HG03060 (cell line): ENCODE data around the gene SLC12A9.

Experiments used
- ATAC-seq: cut with Tn5 transposase; IDR thresholded peaks from one replicate; pipeline ENCODE4 v1.9.1; 2021; ENCODE audit warnings: low read depth, moderate number of reproducible peaks; ENCODE audit not compliant: unreplicated experiment

Gene SLC12A9

DNA sequence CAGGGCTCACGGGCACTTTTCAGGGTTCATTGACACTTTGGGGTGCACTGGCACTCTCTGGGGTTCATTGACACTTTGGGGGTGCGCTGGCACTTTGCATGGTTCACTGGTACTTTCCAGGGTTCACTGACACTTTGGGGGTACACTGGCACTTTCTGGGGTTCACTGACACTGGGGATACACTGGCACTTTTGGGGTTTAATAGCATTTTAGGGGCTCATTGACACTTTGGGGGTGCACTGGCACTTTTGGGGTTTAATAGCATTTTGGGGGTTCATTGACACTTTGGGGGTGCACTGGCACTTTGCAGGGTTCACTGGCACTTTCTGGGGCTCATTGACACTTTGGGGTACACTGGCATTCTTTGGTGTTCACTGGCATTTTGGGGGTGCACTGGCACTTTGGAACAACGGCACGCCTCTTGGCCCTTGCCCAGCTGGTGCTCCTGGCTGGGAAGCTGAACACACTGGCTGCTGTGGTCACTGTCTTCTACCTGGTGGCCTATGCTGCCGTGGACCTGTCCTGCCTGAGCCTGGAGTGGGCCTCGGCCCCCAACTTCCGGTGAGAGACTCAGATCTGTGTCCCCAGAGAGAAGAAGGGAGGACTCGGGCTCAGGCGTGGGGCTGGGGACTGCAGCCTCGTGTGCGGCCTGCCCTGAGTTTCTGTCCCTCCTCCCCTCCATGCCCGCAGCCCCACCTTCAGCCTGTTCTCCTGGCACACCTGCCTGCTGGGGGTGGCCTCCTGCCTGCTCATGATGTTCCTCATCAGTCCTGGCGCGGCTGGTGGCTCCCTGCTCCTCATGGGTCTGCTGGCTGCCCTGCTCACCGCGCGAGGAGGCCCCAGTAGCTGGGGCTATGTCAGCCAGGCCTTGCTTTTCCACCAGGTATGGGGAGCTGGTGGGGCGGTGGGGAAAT, 8.4 kb downstream of the SLC12A9 start:
- ATAC-seq: no peak

DNA sequence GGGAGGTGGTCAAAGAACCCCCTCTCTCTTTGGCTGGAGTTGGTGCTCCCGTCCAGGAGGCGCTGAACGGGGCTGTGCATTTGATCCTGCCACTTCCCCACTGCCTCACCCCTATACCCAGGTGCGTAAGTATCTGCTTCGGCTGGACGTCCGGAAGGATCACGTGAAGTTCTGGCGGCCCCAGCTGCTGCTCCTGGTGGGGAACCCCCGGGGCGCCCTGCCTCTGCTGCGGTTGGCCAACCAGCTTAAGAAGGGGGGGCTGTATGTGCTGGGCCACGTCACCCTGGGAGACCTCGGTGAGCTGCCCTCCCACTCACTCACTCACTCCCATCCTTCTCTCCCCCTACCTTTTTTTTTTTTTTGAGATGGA, 9.1 kb downstream of the SLC12A9 start:
- no peak for ATAC-seq

DNA sequence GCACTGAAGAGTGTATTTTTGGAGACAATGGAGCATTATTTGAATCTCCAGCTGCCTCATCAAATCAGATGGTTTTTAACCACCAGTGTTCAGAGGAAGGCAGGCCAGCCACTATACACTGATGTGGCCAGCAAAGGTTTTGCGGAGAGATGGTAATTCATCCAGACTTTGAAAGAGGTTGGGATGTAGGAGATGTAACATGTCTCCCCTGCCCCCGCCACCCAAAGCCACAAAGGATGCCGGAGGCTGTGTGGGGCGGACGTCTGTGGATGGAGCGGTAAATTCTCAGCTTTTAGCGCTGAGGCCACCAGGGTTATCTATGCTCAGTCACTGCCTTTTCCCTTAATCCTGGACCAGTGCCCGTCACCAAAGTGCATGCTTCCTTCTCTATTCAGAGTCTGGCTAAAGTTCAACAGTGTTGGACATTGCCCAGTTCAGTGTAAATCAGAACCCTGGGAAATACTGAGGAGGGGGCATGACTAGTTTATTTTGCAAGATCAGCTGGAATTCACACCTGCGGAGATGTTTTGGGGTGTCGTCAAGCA, 11.0 kb downstream of the SLC12A9 start:
- ATAC-seq: no peak

DNA sequence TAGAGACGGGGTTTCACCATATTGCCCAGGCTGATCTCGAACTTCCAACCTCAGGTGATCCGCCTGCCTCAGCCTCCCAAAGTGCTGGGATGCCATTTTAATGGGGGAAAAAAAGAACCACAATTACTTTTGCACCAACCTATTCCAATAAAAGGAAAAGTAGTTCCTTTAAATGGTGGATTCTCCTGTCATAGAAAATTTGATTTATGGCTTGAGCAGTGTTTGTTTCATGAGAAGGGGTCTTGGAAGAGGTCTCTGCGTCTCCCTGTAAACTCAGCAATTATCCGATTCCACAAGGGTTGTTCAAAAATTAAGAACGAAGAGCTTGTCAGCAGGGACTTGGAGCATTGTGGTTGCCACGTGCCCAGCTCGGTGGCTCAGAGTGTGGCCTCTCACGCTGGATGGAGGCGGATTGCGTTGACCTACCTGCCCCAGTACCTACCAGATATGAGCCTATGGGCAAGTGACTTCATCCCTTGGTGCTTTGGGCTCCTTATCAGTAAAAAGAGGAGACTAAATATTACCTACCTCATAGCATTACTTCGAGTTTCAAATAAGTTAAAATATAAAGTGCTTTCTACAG, 11.8 kb downstream of the SLC12A9 start:
- ATAC-seq: no peak

DNA sequence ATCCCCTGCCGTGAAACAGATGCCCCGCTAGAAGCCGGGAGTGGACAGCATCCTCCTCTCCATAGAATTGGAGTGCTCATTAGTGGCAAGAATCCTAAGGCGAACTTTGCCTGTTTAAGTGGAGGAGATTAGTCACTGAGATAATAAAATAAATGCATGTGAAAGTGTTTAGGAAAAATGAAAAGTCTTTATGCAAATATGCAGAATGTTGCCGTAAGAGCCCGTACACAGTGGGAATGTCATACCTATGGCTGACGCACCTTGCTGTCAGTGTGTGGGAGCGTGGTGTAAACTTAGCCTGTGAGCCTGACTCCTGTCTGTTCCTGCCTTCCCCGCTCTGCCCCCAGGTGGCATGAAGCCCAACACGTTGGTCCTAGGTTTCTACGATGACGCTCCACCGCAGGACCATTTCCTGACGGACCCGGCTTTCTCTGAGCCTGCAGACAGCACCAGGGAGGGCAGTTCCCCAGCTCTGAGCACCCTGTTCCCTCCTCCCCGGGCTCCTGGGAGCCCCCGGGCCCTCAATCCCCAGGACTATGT, 12.9 kb downstream of the SLC12A9 start:
- ATAC-seq: no peak

DNA sequence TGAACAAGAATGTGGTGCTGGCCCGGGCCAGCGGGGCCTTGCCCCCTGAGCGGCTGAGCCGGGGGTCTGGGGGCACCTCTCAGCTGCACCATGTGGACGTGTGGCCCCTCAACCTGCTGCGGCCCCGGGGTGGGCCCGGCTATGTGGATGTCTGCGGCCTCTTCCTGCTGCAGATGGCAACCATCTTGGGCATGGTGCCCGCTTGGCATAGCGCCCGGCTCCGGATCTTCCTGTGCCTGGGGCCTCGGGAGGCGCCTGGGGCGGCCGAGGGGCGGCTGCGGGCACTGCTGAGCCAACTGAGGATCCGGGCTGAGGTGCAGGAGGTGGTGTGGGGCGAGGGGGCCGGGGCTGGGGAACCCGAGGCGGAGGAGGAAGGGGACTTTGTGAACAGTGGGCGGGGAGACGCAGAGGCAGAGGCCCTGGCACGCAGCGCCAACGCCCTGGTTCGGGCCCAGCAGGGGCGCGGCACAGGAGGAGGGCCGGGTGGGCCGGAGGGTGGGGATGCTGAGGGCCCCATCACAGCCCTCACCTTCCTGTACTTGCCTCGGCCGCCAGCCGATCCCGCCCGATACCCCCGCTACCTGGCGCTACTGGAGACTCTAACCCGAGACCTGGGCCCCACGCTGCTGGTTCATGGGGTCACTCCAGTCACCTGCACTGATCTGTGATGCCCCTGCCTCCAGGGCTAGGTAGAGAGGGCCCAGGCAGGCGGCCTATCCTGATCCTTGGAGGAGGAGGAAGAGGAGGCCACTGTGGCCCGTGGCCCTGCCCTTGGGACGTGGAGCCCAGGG, 13.6 kb downstream of the SLC12A9 start:
- ATAC-seq: no peak

DNA sequence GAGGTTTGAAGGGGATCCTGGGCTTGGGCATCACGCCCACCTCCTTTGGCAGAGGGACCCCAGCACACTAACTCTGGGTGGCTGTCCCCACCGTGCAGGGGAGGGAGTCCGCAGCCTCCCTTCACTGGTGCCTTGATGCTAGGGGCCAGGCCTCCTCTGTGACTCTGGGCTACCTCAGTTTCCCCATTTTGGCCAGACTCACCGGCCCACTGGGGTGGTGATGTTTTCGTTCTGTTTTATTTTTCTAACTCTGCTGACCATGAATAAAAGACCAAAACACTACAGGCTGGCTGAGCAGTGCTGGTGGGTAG, 14.2 kb downstream of the SLC12A9 start:
- no peak for ATAC-seq

DNA sequence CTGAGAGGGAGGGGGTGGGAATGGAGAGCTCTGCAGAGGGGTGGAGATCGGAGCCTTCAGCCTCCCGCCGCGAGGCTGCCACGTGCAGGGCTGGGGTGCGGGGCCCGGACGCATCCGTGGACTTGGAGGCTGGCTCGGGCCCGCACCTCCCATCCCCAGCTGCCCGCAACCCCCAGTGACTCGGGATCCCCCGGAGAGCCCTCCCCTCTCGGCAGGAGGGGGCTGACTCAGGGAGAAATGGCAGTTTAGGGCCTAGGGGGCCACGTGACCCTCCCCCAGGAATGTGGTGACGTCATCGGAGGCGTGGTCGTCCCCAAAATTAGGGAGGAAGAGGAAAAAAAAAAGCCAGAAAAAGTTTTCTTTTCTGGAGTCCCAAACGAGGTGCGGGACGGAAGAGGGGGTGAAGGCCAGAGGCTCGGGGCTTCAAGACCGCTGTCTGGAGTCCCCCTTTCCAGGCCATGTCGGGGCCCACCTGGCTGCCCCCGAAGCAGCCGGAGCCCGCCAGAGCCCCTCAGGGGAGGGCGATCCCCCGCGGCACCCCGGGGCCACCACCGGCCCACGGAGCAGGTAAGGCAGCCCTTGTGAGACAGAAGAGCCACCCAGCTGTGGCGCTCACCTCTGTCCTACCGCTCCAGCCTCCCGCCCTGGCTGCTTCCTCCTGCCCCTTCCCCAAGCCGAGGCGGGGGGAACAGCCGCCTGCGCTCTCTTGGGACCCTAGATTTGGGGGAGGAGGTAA, 14.7 kb downstream of the SLC12A9 start, which contains the start of gene TRIP6:
Gene TRIP6 (plus strand): TSS at position 348 of the 736 bp plus-strand sequence. CDS start 111 bp downstream, at position 459.
- no peak for ATAC-seq

DNA sequence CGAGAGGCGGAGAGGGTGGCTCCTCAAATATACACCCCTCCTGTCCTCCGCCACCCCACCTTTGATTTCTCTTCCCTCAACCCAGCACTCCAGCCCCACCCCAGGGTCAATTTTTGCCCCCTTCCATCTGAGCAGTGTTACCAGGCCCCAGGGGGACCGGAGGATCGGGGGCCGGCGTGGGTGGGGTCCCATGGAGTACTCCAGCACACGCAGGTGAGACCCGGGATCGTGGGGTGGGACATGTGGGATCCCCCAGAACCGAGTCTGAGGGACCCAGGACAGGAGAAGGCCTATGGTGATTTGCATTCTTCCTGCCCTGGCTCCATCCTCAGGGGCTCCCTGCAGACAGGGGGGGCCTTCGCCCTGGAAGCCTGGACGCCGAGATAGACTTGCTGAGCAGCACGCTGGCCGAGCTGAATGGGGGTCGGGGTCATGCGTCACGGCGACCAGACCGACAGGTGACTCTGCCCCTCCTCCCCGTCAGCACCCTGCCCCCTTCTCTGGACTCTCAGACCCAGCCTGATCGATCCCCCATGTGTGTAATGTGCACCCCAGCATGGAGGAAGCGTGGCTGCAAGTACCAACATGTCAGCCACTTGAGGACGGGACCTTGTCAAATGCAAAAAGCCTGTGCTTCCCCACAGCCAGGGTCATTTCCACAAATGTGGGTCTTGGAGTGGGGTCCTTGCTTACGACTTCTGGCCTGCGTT, 15.4 kb downstream of the SLC12A9 start:
- no peak for ATAC-seq

DNA sequence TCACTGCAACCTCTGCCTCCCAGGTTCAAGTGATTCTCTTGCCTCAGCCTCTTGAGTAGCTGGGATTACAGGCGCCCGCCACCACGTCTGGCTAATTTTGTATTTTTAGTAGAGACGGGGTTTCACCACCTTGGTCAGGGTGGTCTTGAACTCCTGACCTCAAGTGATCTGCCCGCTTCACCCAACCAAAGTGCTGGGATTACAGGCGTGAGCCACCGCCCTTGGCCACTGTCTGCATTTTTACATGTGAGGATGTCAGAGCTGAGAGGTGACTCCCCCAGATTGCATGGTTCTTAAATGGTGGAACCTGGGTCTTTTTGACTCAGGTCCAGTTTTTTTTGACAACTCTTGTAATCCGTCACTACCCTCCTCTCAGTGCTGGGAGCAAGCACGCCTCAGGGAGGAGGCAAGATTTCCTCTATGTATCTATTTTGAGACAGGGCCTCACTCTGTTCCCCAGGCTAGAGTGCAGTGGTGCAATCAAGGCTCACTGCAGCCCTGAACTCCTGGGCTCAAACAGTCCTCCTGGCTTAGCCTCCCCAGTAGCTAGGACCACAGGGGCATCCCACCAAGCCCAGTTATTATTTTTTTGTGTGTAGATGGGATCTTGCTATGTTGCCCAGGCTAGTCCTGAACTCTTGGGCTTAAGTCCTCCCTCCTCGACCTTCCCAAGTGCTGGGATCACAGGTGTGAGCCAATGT, 21.2 kb downstream of the SLC12A9 start:
- ATAC-seq: no peak

DNA sequence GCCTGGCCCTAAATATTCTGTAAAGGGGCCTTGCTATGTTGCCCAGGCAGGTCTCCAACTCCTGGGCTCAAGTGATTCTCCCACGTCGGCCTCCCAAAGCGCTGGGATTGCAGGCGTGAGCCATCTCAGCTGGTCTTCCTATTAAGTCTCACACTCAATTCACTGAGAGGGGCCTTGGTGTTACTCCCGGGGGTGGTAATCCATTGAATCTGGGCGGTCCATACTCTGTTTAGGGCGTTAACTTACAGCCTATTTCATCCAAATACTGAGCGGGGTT, 21.7 kb downstream of the SLC12A9 start:
- no peak for ATAC-seq

DNA sequence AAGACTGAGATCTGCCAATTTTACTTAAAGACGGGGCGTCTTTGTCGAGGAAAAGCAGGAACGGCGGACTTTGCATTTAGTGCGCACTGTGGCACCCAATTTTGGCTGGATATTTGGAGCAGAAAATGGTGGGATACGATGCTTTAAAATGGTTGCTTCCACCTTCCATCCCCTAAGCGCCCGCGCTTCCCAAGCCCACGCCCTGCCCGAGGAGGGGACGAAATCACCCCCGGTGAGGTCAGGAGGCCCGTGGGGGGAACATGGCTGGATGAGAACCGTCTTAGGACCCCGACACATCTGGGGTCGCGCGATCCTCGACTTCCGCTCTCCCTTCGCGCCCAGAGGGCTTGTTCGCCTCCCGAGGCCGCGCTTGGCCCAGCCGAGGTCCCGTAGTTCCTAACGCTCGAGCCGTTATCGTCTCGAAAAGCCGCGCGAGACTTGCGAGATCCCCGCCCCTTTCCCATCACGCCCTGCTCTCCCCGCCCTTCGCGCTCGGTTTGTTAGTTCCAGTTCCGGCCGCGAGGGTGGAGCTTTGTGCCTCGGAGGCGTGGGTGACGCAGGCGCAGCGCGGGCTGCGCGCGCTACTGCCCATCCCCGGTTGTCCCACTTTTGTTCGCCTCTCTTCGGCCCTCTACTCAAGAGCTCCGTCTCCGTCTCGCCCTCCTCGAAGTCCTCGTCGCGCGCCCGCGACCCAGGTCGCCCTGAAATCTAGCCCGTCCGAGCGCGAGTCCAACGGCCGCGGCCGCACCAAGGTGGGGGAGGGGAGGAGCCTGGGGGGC, 22.3 kb downstream of the SLC12A9 start, which contains the start of gene SRRT:
Gene SRRT (plus strand): TSS at position 527 of the 779 bp plus-strand sequence. CDS start 488 bp downstream, outside the sequence.
- peak; percentile 63 for ATAC-seq

DNA sequence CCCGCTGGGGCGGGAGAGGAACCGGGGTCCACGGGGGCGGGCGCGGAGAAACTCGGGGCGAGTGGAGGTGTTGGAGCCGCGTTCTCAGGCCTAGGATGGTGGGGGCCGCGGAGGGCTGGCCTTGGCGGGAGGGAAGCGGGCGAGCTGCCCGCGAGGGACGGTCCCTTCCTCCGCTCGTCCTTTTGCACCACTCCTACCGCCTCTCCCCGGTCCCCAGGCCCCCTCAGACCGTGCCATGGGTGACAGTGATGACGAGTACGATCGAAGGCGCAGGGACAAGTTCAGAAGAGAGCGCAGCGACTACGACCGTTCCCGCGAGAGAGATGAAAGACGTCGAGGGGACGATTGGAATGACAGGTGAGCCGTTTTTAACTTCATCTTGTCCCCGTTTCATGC, 22.8 kb downstream of the SLC12A9 start:
- ATAC-seq: no peak

DNA sequence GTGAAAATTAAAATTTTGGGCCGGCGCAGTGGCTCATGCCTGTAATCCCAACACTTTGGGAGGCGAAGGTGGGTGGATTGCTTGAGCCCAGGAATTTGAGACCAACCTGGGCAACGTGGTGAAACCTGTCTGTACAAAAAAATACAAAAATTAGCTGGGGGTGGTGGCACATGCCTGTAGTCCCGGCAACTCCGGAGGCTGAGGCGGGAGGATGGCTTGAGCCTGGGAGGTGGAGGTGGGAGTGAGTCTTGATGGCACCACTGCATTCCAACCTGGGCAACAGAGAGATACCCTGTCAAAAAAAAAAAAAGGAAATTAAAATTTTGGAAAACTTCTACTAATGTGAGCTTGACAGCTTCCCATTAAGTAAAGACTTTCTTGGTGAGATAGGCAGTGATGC, 25.5 kb downstream of the SLC12A9 start:
- no peak for ATAC-seq

DNA sequence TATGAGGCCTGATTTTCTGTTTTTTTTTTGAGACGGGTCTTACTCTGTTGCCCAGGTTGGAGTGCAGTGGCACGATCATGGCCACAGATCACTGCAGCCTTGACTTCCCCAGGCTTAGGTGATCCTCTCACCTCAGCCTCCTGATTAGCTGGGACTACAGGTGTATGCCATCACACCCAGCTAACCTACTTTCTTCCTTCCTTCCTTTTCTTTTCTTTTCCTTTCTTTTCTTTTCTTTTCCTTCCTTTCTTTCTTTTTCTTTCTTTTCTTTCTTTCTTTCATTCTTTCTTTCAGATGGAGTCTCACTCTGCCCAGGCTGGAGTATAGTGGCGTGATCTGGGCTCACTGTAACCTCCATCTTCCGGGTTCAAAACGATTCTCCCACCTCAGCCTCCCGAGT, 26.2 kb downstream of the SLC12A9 start:
- ATAC-seq: no peak

DNA sequence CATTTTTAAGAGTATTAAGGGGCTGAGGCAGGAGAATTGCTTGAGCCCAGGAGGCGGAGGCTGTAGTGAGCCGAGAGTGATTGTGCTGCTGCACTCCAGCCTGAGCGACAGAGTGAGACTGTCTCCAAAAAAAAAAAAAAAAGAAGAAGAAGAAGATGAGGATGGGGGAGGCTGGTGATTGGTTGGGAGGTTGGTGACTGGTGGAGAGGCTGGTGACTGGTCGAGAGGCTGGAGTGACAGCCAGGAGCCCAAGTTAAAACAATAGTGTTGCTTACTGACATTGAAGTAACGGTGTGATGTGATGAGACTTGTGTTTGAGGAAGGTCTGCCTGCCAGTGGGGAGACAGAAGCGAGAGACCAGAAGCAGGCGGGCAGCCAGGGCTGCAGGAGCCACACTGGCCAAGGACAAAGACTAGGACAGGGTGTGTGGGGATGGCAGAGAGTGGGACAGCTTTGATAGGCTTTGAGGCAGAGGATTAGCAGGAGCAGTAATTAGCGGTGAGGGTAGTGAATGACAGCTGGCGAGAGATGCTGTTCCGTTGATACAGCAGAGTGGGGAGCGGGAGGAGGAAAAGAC, 27.3 kb downstream of the SLC12A9 start:
- no peak for ATAC-seq

DNA sequence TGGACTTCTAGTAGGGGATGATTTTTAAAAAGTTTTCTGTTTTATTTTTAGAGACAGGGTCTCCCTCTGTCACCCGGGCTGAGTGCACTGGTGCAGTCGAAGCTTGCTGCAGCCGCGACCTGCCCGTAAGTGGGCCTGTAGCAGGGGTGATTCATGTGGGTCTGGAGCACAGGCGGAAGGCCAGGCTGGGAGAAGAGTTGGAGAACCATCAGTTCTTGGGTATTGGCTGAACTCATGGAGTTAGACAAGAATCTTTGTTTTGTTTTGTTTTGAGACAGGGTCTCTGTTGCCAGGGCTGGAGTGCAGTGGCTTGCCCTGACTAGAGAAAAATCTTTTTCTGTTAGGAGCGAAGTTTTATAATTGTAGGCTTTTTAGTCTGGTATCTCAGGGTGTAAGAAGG, 28.1 kb downstream of the SLC12A9 start:
- ATAC-seq: no peak

DNA sequence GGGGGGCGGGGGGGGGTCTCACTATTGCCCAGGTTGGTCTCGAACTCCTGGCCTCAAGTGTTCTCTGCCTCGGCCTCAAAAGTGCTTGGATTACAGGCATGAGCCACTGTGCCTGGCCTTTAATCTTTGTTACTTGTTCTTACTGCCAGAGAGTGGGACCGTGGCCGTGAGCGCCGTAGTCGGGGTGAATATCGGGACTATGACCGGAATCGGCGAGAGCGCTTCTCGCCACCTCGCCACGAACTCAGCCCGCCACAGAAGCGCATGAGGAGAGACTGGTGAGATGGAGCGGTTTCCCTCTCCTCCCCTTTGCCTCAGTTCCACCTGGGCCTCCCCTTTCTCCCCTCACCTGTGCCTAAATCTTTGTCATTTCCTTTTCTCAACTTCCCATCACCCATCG, 28.6 kb downstream of the SLC12A9 start:
- no peak for ATAC-seq
